ENCODE measurements around the gene TMCC1.

Gene TMCC1

GRCh38 chr3:129624347-129625071 is 269.0 kb downstream of the TMCC1 start:
- no peak for TF ChIP-seq CTCF (IDR thresholded peaks at IDR 0.05; ENCODE audit: extremely low read depth, insufficient read depth, missing control alignments)
- in situ Hi-C loops (cut with MboI; ENCODE audit: low pct_unique_long_range_greater_than_20kb, low sequenced_read_pairs, unreplicated experiment): no loop called here
- DNase-seq (ENCODE audit: low spot score): no peak

GRCh38 chr3:129623447-129624118 is 269.9 kb downstream of the TMCC1 start:
- TF ChIP-seq CTCF (IDR thresholded peaks at IDR 0.05; ENCODE audit: extremely low read depth, insufficient read depth, missing control alignments): no peak
- no peak for DNase-seq (ENCODE audit: low spot score)
- in situ Hi-C loops (cut with MboI; ENCODE audit: low pct_unique_long_range_greater_than_20kb, low sequenced_read_pairs, unreplicated experiment): no loop called here

DNA sequence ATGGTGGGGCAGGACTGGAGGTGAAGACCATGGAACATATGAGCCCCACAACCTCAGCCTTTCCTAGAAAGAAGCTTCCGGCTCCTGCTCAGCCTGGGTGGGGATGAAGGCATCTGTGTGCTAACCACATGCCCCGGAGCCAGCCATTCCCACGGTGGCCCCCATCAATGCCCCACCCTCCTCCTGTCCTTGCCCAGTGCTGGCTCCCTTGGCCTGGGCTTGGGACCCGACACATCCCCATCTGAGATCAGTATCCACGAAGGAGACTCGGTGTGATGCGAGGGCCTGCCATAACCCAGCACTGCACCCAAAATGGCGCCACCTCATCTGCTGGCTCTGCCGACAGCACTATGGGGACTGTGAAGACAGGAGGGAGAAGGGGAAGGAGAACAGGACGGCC is 270.6 kb downstream of the TMCC1 start:
- in situ Hi-C loops (cut with MboI; ENCODE audit: low pct_unique_long_range_greater_than_20kb, low sequenced_read_pairs, unreplicated experiment): no loop called here
- no peak for DNase-seq (ENCODE audit: low spot score)
- TF ChIP-seq CTCF (IDR thresholded peaks at IDR 0.05; ENCODE audit: extremely low read depth, insufficient read depth, missing control alignments): no peak

DNA sequence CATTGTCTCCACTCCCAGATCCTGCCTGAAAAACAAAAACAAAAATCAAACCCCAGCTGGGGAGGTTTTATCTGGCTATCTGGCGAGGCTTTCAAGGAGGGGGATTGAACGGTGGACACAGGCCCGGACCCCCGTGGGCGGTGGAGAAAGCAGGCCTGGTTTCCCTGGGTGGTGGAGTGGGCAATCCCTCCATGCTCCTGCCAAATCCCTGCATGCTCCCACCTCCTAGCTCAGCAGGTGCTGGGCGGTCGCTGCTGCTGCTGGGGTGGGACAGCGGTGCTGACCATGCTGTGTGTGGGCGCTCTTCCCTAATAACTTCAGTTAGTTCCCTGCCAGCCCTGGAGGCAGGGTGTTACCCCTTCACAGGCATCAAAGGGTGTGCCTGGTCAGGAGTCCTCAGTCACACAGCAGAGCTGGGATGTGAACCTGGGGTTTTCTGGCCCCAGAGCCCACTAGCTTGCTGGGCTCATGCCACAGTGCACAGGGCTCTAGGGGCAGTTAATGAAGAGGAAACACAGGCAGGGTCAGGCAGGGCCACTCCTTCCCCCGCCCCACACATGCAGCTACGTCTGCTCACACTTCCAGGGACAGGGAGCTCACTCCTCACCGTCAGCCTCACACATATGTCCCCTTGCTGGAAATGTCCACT is 271.2 kb downstream of the TMCC1 start:
- TF ChIP-seq CTCF (IDR thresholded peaks at IDR 0.05; ENCODE audit: extremely low read depth, insufficient read depth, missing control alignments): no peak
- in situ Hi-C loops (cut with MboI; ENCODE audit: low pct_unique_long_range_greater_than_20kb, low sequenced_read_pairs, unreplicated experiment): no loop called here
- DNase-seq (ENCODE audit: low spot score): no peak

GRCh38 chr3:129621626-129622225 is 271.8 kb downstream of the TMCC1 start:
- no peak for DNase-seq (ENCODE audit: low spot score)

More at GRCh38 chr3:129621626-129622225, 271.8 kb downstream of the TMCC1 start:
- no peak for TF ChIP-seq CTCF (IDR thresholded peaks at IDR 0.05; ENCODE audit: extremely low read depth, insufficient read depth, missing control alignments)
- in situ Hi-C loops (cut with MboI; ENCODE audit: low pct_unique_long_range_greater_than_20kb, low sequenced_read_pairs, unreplicated experiment): no loop called here
